Activated naive CD8-positive, alpha-beta T cell treated with anti-CD3 and anti-CD28 coated beads, Interleukin-2, amount 50 U/mL, for 24 hours (primary cell): ENCODE results near the gene PTMA.

ENCODE experiments used
- ATAC-seq: fragments of 150-1000 bp; cut with Tn5 transposase; one replicate; pipeline ENCODE4 v1.10.0; 2021
- DNase-seq: peaks from one replicate; pipeline ENCODE4 v3.0.0; 2021
- H3K27ac Mint-ChIP-seq: one replicate; pipeline ENCODE4 v1.8.0; 2021; ENCODE audit warnings: mild to moderate bottlenecking, mixed read lengths
- H3K27me3 Mint-ChIP-seq: one replicate; pipeline ENCODE4 v1.8.0; 2021; ENCODE audit warnings: mixed read lengths
- H3K36me3 Mint-ChIP-seq: one replicate; pipeline ENCODE4 v1.8.0; 2021; ENCODE audit warnings: low read depth, mixed read lengths
- H3K4me1 Mint-ChIP-seq: one replicate; pipeline ENCODE4 v1.8.0; 2021; ENCODE audit warnings: mixed read lengths
- H3K4me3 Mint-ChIP-seq: one replicate; pipeline ENCODE4 v1.8.0; 2021; ENCODE audit warnings: mild to moderate bottlenecking, moderate library complexity, mixed read lengths
- H3K9me3 Mint-ChIP-seq: one replicate; pipeline ENCODE4 v1.8.0; 2021; ENCODE audit warnings: mixed read lengths

PTMA gene

GRCh38 chr2:231713730-231714638 is 5.7 kb downstream of the PTMA start:
- Mint-ChIP-seq H3K4me3 (peak overlapping the region; percentile 98), H3K4me1 (peaks cover 47% of the 10 kb centered on the region), H3K27ac (peak overlapping the region; percentile 96), H3K9me3 (no peaks in the 10 kb centered on the region), H3K36me3 (peaks cover 39% of the 10 kb centered on the region), H3K27me3 (peaks cover 1% of the 10 kb centered on the region)
- DNase-seq (peak; percentile 94), ATAC-seq (peak; percentile 34)

- DNase-seq: peak; percentile 90
- Mint-ChIP-seq H3K4me3 (peak overlapping the region; percentile 3), H3K36me3 (peaks cover 33% of the 10 kb centered on the region), H3K4me1 (peaks cover 44% of the 10 kb centered on the region), H3K9me3 (no peaks in the 10 kb centered on the region), H3K27me3 (peaks cover 1% of the 10 kb centered on the region), H3K27ac (peak overlapping the region; percentile 96)
- peak; percentile 15 for ATAC-seq
Measured at GRCh38 chr2:231714639-231715498, 6.5 kb downstream of the PTMA start.

- H3K4me3 Mint-ChIP-seq: no peak overlapping the region
- DNase-seq (no peak), ATAC-seq (no peak)
- peaks cover 31% of the 10 kb centered on the region for H3K36me3 Mint-ChIP-seq
- peaks cover 43% of the 10 kb centered on the region for H3K4me1 Mint-ChIP-seq
- H3K9me3 Mint-ChIP-seq: no peaks in the 10 kb centered on the region
- peaks cover 1% of the 10 kb centered on the region for H3K27me3 Mint-ChIP-seq
- H3K27ac Mint-ChIP-seq: peak overlapping the region; percentile 96
Measured at GRCh38 chr2:231715499-231715837, 7.1 kb downstream of the PTMA start.

- Mint-ChIP-seq H3K9me3 (no peaks in the 10 kb centered on the region), H3K27ac (peak overlapping the region; percentile 40), H3K4me1 (peaks cover 42% of the 10 kb centered on the region), H3K27me3 (peaks cover 1% of the 10 kb centered on the region), H3K36me3 (peaks cover 27% of the 10 kb centered on the region), H3K4me3 (no peak overlapping the region)
- no peak for DNase-seq
- no peak for ATAC-seq
Measured at GRCh38 chr2:231715988-231716616, 7.8 kb downstream of the PTMA start.

GRCh38 chr2:231716666-231717280 is 8.4 kb downstream of the PTMA start:
- ATAC-seq (no peak), DNase-seq (no peak)
- peaks cover 20% of the 10 kb centered on the region for H3K36me3 Mint-ChIP-seq
- H3K4me3 Mint-ChIP-seq: peak overlapping the region; percentile 11
- H3K27ac Mint-ChIP-seq: peak overlapping the region; percentile 46
- no peaks in the 10 kb centered on the region for H3K9me3 Mint-ChIP-seq
- peaks cover 1% of the 10 kb centered on the region for H3K27me3 Mint-ChIP-seq
- peaks cover 35% of the 10 kb centered on the region for H3K4me1 Mint-ChIP-seq

- Mint-ChIP-seq H3K4me3 (peak overlapping the region; percentile 11), H3K27ac (peak overlapping the region; percentile 46), H3K36me3 (peaks cover 13% of the 10 kb centered on the region), H3K4me1 (peaks cover 28% of the 10 kb centered on the region), H3K27me3 (no peaks in the 10 kb centered on the region), H3K9me3 (no peaks in the 10 kb centered on the region)
- ATAC-seq: no peak
- DNase-seq: peak; percentile 33
Measured at GRCh38 chr2:231717281-231718171, 9.2 kb downstream of the PTMA start.

GRCh38 chr2:231718799-231719198 is 10.5 kb downstream of the PTMA start:
- ATAC-seq: no peak
- Mint-ChIP-seq H3K36me3 (peaks cover 1% of the 10 kb centered on the region), H3K9me3 (no peaks in the 10 kb centered on the region), H3K4me1 (peaks cover 17% of the 10 kb centered on the region), H3K4me3 (no peak overlapping the region), H3K27me3 (no peaks in the 10 kb centered on the region), H3K27ac (no peak overlapping the region)
- no peak for DNase-seq

GRCh38 chr2:231720292-231720986 is 12.1 kb downstream of the PTMA start:
- Mint-ChIP-seq H3K4me1 (peaks cover 8% of the 10 kb centered on the region), H3K4me3 (no peak overlapping the region), H3K27me3 (no peaks in the 10 kb centered on the region), H3K27ac (no peak overlapping the region), H3K9me3 (no peaks in the 10 kb centered on the region), H3K36me3 (no peaks in the 10 kb centered on the region)
- ATAC-seq: no peak
- no peak for DNase-seq

- peaks cover 5% of the 10 kb centered on the region for H3K4me1 Mint-ChIP-seq
- ATAC-seq (no peak), DNase-seq (no peak)
- H3K9me3 Mint-ChIP-seq: no peaks in the 10 kb centered on the region
- H3K27ac Mint-ChIP-seq: no peak overlapping the region
- no peaks in the 10 kb centered on the region for H3K27me3 Mint-ChIP-seq
- H3K4me3 Mint-ChIP-seq: no peak overlapping the region
- no peaks in the 10 kb centered on the region for H3K36me3 Mint-ChIP-seq
Measured at GRCh38 chr2:231720987-231721966, 13.0 kb downstream of the PTMA start.

- H3K4me3 Mint-ChIP-seq: no peak overlapping the region
- H3K9me3 Mint-ChIP-seq: no peaks in the 10 kb centered on the region
Measured at GRCh38 chr2:231722721-231723307, 14.5 kb downstream of the PTMA start.

GRCh38 chr2:231725476-231725875 is 17.2 kb downstream of the PTMA start:
- H3K27me3 Mint-ChIP-seq: no peaks in the 10 kb centered on the region
- H3K4me1 Mint-ChIP-seq: no peaks in the 10 kb centered on the region
- DNase-seq (no peak), ATAC-seq (no peak)
- no peaks in the 10 kb centered on the region for H3K9me3 Mint-ChIP-seq
- no peaks in the 10 kb centered on the region for H3K36me3 Mint-ChIP-seq
- no peak overlapping the region for H3K27ac Mint-ChIP-seq
- no peak overlapping the region for H3K4me3 Mint-ChIP-seq

More at GRCh38 chr2:231722721-231723307, 14.5 kb downstream of the PTMA start:
- DNase-seq: no peak
- no peaks in the 10 kb centered on the region for H3K27me3 Mint-ChIP-seq
- no peaks in the 10 kb centered on the region for H3K36me3 Mint-ChIP-seq
- ATAC-seq: no peak
- H3K27ac Mint-ChIP-seq: no peak overlapping the region
- H3K4me1 Mint-ChIP-seq: no peaks in the 10 kb centered on the region

GRCh38 chr2:231726276-231726675 is 18.0 kb downstream of the PTMA start:
- Mint-ChIP-seq H3K36me3 (no peaks in the 10 kb centered on the region), H3K9me3 (no peaks in the 10 kb centered on the region), H3K27me3 (no peaks in the 10 kb centered on the region), H3K4me1 (no peaks in the 10 kb centered on the region), H3K27ac (no peak overlapping the region), H3K4me3 (no peak overlapping the region)
- ATAC-seq (no peak), DNase-seq (no peak)
